ENCODE measurements around the gene ARIH1. TPM values are rescaled to one million over a fixed set of nuclear protein-coding genes. Genes with fewer than 3 reads are reported as not detected.

Gene ARIH1
- total and polyA plus RNA-seq, 2 of the 8 experiments (the other 6 are each of a cell fraction or from before 2014, with no cell fraction given) = 32.7 to 179 TPM

DNA sequence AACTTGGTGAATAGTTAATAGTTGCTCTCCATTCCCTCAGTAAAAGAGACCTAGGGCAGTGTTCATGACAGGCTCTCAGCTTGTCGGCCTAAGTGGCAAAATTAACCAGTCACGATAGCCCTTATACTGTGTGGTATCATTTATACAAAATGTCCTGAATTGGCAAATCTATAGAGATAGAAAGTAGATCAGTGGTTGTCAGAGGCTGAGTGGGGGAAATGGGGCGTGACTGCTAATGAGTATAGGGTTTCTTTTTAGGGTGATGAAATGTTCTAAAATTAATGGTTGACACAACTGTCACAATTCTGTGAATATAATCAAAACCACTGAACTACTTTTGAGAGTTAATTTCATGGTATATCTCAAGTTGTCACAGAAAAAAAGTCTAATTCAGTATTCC, 20.9 kb downstream of the ARIH1 start:
- H3K14ac ChIP-seq (ENCODE audit: insufficient read length) = no peak overlapping the region
- H3K79me2 ChIP-seq (ENCODE audit: control insufficient read depth in 1 of 2, insufficient read depth in 2 of 2, low read length in 2 of 2) = peaks cover 21 to 98% of the 10 kb centered on the region in 2 experiments
- no peak overlapping the region for H2AK5ac ChIP-seq (ENCODE audit: low read depth, low read length)
- H3K36me3 ChIP-seq (ENCODE audit: control insufficient read depth in 2 of 4, insufficient read depth in 4 of 4, low read length in 3 of 4) = no peaks in the 10 kb centered on the region; a peak in 2 of 8 replicates
- H4K5ac ChIP-seq (ENCODE audit: insufficient read length, low read depth, low read length) = no peak overlapping the region
- peaks cover 3% of the 10 kb centered on the region; the same call in 1 of the 2 replicates for H3K79me1 ChIP-seq (ENCODE audit: low read depth, low read length)
- H3K18ac ChIP-seq (ENCODE audit: extremely low read depth, low read length) = no peak overlapping the region
- H3K23ac ChIP-seq (ENCODE audit: insufficient read length) = no peak overlapping the region
- H2BK15ac ChIP-seq (ENCODE audit: low read length) = no peak overlapping the region
- no peak overlapping the region for H2BK12ac ChIP-seq (ENCODE audit: low read depth, low read length)
- H3K4ac ChIP-seq (replicated peaks; ENCODE audit: insufficient read length, low read depth, low read length) = no peak overlapping the region
- no peak overlapping the region for H3K4me2 ChIP-seq (ENCODE audit: insufficient read depth in 1 of 2, low read depth in 2 of 2, low read length in 2 of 2)
- H3K23me2 ChIP-seq (ENCODE audit: low read depth, low read length) = no peaks in the 10 kb centered on the region
- H3K9me3 ChIP-seq (ENCODE audit: insufficient read depth in 2 of 2, low read depth in 1 of 2, low read length in 1 of 2) = no peaks in the 10 kb centered on the region
- CTCF ChIA-PET (ENCODE audit: partially characterized antibody) = interaction anchor here (0.8 to 1.7 kb wide), 2 partner anchors 10 to 105 kb away, joined by 4 to 6 read pairs; no protein-coding TSS in a partner anchor
- FAIRE-seq (no peak), DNase-seq (ENCODE audit: low read depth in 1 of 2, low spot score in 2 of 2) (no peak)
- no peak overlapping the region for H2BK20ac ChIP-seq (ENCODE audit: low read length)
- H4K91ac ChIP-seq (replicated peaks; ENCODE audit: insufficient read length, low read length) = no peak overlapping the region
- no peak overlapping the region for H2BK120ac ChIP-seq (replicated peaks; ENCODE audit: low read depth, low read length)
- no peaks in the 10 kb centered on the region for H3K27me3 ChIP-seq (replicated peaks in 1 of 4; ENCODE audit: control insufficient read depth in 3 of 4, extremely low read depth in 1 of 4, insufficient read depth in 3 of 4, low read length in 3 of 4)
- H3K56ac ChIP-seq (replicated peaks; ENCODE audit: insufficient read length, low read depth, low read length) = no peak overlapping the region
- H4K8ac ChIP-seq (ENCODE audit: extremely low read depth, insufficient read depth, low read length) = no peak overlapping the region
- no peak overlapping the region for H3K9ac ChIP-seq (replicated peaks in 1 of 4; ENCODE audit: extremely low read depth in 1 of 4, low read depth in 3 of 4, low read length in 3 of 4)
- H3K27ac ChIP-seq (ENCODE audit: low read depth, low read length) = no peak overlapping the region
- no peak overlapping the region for H2AFZ ChIP-seq (ENCODE audit: low read length)
- H3K4me3 ChIP-seq (ENCODE audit: extremely low read depth in 1 of 4, insufficient read depth in 2 of 4, low read depth in 3 of 4, low read length in 4 of 4) = no peak overlapping the region
- H3K4me1 ChIP-seq (replicated peaks in 1 of 4; ENCODE audit: control insufficient read depth in 3 of 4, insufficient read depth in 4 of 4, low read length in 3 of 4) = peaks cover 0 to 2% (median 0%) of the 10 kb centered on the region in 4 experiments; a peak in 1 of 7 replicates
- H4K20me1 ChIP-seq (replicated peaks in 1 of 2; ENCODE audit: control insufficient read depth in 1 of 2, insufficient read depth in 2 of 2, low read length in 2 of 2) = peaks cover 12 to 18% of the 10 kb centered on the region in 2 experiments
- 88% methylated on average over 3 of the region's 3 CpGs; no CpG with 5 or more reads in 1 of the 2 experiments for WGBS, 2 experiments (ENCODE audit: extremely low coverage in 1 of 2, insufficient coverage in 1 of 2, insufficient read length in 1 of 2, insufficient replicate concordance in 2 of 2, low coverage in 1 of 2, low lambda C conversion rate in 2 of 2, missing lambda C conversion rate in 1 of 2)
- POLR2A ChIA-PET (ENCODE audit: partially characterized antibody) = interaction anchor here (0.9 to 1.7 kb wide), 5 partner anchors 13 to 57 kb away, joined by 3 to 5 read pairs (median 3); partner anchors contain the start of gene ARIH1
- no peak overlapping the region for H2BK5ac ChIP-seq (ENCODE audit: low read depth, low read length)
- TF ChIP-seq SAP30 (IDR thresholded peaks at IDR 0.05; ENCODE audit: insufficient read depth, insufficient replicate concordance, low read length) (no peak), GTF2F1 (IDR thresholded peaks at IDR 0.05; ENCODE audit: borderline replicate concordance, low read depth, low read length) (no peak), EZH2 (IDR thresholded peaks at IDR 0.05; ENCODE audit: low read depth, low read length, severe bottlenecking) (no peak), NANOG (IDR thresholded peaks at IDR 0.05; ENCODE audit: insufficient read depth, low read depth, low read length, poor library complexity, severe bottlenecking) (no peak), TEAD4 (IDR thresholded peaks at IDR 0.05; ENCODE audit: low read depth, low read length) (no peak), SP4 (IDR thresholded peaks at IDR 0.05; ENCODE audit: low read length) (no peak), GABPA (IDR thresholded peaks at IDR 0.05; ENCODE audit: borderline replicate concordance, insufficient read depth, low read length) (no peak), ASH2L (IDR thresholded peaks at IDR 0.05; ENCODE audit: low read length) (no peak)
